Superior temporal gyrus (tissue), 1 donor: ENCODE results near the gene ZEB1.
"Not testable (repeated sequence)": the region's sequence is repeated elsewhere in the genome, so short reads cannot be mapped to it uniquely, and the experiment has no call there.

Experiments used
- DNase-seq: peaks from one replicate; pipeline ENCODE4 v3.0.0-alpha.2; 2016; ENCODE audit errors: extremely low spot score

The ZEB1 gene

GRCh38 chr10:31422634-31423033 is 103.6 kb downstream of the ZEB1 start:
- no peak for DNase-seq

GRCh38 chr10:31424473-31424872 is 105.5 kb downstream of the ZEB1 start:
- DNase-seq = no peak

DNA sequence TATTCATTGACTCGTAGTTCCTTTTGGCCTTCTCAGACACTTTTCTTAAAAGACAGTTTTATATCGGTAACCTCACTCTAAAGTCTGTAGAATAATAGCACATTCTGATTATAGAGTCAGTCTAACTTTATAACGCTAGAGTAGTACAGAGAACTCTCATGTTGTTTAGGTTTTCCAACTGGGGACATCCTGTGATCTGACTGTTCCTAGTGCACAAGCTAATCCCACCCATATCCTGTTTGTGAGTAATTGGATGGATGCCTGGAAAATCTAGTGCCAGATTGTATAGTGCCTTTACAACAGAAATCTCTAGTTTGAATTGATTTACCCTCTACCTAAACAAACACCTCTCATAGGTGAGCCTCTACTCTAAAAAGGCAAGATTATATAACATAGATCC is 107.4 kb downstream of the ZEB1 start:
- DNase-seq = no peak

DNA sequence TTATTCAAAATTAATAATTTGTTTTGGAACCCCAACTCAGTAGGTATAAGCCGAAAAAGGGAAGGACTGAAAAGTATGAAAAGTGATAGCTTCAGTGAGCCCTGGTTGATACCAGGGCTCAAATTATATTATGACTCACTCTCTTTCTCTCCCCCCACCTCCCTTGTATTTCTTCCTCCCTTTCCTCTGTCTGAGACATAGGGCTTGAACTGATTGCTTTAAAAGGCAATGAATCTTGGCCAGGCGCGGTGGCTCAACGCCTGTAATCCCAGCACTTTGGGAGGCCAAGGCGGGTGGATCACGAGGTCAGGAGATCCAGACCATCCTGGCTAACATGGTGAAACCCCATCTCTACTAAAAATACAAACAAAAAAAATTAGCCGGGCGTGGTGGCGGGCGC is 108.3 kb downstream of the ZEB1 start:
- DNase-seq = not testable (repeated sequence)

GRCh38 chr10:31428499-31428898 is 109.5 kb downstream of the ZEB1 start:
- not testable (repeated sequence) for DNase-seq

- no peak for DNase-seq
These were observed 112.0 kb downstream of the ZEB1 start for GRCh38 chr10:31431021-31431420.

GRCh38 chr10:31437959-31438358 is 118.9 kb downstream of the ZEB1 start:
- no peak for DNase-seq

- DNase-seq = no peak
These were observed 132.8 kb downstream of the ZEB1 start for GRCh38 chr10:31451766-31452165.

DNA sequence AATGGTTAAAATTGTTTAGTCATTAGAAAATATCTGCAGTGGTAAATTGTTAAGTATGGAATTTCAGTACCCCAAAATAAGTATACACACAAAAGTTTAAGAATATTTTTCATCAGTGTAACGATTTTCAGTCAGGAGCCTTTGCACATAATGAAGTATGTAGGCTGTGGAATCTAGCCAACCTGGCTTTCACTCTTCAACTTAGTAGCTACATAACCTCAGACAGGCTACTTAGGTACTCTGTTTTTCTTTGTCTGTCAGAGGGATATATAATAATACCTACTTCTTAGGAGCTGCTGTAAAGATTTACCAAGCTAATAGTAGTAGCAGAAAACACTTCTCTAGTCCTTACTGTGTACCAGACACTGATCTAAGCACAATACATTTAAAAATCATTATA is 137.5 kb downstream of the ZEB1 start:
- DNase-seq = no peak

DNA sequence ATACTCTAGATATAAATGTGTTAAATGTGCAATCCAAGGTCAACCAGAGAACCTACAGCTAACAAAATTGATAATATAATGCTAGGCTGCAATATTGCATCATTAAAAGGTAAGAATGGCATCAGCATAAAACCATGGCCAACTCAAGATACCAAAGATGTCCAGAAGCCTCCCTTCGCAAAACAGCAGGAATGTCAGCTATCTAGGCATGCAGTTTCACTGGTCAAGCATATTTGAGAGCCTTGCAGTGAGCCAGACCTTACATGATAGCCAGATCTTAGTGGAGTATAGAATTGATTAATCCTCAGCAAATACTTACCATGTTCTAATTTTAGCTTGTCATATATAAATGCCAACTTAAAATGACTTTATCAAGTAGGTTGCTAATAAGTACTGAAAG is 138.8 kb downstream of the ZEB1 start:
- DNase-seq = no peak

- no peak for DNase-seq
These were observed 140.0 kb downstream of the ZEB1 start for GRCh38 chr10:31458974-31459373.

- no peak for DNase-seq
These were observed 141.2 kb downstream of the ZEB1 start for GRCh38 chr10:31460242-31460641.

DNA sequence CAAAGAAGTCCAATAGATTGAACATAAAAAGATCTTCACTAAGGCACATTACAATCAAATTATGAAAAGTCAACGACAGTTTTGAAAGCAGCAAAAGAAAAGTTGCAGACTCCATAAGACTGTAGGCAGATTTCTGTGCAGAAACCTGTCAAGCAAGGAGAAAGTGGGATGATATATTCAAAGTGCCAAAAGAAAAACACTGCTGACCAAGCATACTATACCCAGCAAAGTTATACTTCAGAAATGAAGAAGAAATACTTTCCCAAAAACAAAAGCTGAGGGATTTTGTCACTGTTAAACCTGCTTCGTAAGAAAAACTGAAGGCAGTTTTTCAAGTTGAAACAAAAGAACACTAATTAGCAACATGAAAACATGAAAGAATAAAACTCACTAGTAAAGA is 145.5 kb downstream of the ZEB1 start:
- no peak for DNase-seq

- DNase-seq = no peak
These were observed 147.3 kb downstream of the ZEB1 start for GRCh38 chr10:31466313-31466712.

- DNase-seq = no peak
These were observed 148.9 kb downstream of the ZEB1 start for GRCh38 chr10:31467791-31468535.

GRCh38 chr10:31468536-31468859 is 149.5 kb downstream of the ZEB1 start:
- no peak for DNase-seq

DNA sequence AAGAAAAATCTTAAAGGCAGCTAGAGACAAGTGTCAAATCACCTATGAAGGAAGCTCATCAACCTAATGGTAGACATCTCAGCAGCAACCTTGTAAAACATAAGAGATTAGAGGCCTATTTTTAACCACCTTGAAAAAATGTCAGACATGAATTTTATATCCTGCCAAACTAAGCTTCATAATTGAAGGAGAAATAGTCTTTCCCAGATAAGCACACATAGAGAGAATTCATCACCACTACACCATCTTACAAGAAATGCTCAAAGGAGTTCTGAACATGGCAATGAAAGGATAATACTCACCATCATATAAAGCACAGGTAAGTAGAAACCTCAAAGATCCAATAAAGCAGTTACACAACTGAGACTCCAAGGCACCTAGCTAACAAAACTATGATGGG is 156.5 kb downstream of the ZEB1 start:
- no peak for DNase-seq

GRCh38 chr10:31476088-31476487 is 157.1 kb downstream of the ZEB1 start:
- no peak for DNase-seq

- no peak for DNase-seq
These were observed 158.6 kb downstream of the ZEB1 start for GRCh38 chr10:31477584-31477983.

DNA sequence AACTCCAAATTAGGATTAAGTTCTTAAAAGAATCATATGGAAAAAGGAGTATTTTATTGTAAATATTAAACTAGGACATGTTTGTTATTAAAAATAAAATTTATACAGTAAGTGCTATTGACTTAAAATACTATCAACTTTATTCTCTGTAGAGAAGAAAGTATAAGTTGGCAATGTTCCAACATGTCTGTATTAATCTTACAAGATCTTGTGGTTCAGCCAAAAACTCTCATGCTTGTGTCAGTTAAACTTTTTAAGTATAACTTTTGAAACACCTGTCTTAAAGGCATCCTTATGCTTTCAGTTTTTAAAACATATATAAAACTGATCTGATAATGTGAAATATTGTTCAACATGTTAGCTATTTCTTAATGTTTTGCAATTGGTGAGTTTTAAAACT is 160.7 kb downstream of the ZEB1 start:
- no peak for DNase-seq

GRCh38 chr10:31483546-31483945 is 164.5 kb downstream of the ZEB1 start:
- no peak for DNase-seq

DNA sequence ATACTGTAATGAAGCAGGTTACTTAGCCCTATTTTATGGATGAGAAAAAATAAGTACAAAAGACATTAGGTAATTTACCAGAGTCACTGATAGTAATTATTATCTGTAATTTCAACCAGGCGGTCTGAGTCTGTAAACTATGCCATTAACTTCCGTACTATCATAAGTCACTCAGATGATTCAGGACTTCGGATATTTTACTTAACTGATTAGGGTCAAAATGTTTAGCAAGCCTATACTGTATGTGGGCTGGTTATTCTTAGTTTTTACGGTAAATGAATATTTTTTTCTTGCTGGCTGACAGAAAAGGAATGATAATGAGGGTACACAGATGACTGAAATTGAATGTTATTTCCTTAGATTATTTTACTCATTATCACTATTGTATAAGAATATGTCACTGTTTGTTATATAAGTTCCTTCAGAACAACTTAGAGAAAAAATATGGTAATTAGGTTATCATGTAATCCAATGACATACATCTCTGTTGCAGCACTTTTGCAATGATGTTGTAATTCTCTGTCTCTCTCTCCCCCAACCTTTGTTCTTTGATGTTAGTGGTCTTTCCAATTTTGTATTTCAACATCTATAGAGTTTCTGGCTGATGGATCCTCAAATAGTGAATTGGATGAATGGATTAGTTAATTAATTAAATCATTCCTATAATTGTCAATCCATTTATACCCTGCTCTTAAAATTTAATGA is 165.6 kb downstream of the ZEB1 start:
- DNase-seq = no peak

DNA sequence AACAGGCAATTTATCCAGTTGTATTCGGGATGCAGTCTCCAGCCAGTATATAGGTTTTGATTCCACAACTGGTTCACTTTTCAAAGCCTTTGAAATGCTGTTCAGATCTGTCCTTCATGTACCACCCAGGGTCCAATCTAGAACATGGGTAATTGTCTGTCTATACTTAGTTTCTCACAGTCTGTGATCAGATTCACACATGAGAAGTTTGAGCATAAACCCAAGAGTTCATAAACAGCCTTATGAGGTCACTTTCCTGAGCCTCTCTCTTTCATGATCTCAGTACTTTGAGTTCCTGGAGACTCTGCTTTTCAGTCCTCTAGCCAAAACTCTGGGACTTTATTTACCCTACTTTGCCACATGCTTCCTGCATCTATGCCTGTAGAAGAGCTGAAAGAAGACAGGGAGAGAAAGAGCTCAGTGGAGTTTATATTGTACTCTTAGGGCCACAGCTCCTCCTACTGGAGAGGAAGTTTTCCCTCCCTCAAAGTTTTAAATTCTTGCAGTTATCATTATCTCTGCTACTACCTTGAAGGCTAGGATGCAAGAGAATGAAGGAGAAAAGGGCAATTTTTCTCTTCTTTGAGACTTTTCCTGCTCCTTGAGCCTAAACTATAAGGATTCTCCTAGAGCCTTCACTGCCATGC is 172.0 kb downstream of the ZEB1 start:
- DNase-seq = peak; percentile 50
